OCI-LY1 (cell line): ENCODE data around the gene TUBAL3.

ENCODE experiments used
- H2AFZ ChIP-seq: fragments of 200-600 bp; sonication (generic), shearing (Covaris generic); 2 replicates; pipeline ENCODE4 v1.6.0; 2014; ENCODE audit warnings: antibody characterized with exemption, mild to moderate bottlenecking, low read length
- H3F3A ChIP-seq: fragments of 200-600 bp; sonication (generic), shearing (Covaris generic); 2 replicates; pipeline ENCODE4 v1.6.0; 2014; ENCODE audit warnings: mild to moderate bottlenecking, antibody characterized with exemption, low read length, moderate library complexity; ENCODE audit not compliant: insufficient read depth
- H3K27ac ChIP-seq: fragments of 200-600 bp; sonication (generic); 2 replicates; pipeline ENCODE4 v1.5.1; 2014; ENCODE audit warnings: low read length, mixed run types, mild to moderate bottlenecking, low read depth; ENCODE audit not compliant: poor library complexity, severe bottlenecking
- H3K27me3 ChIP-seq: fragments of 200-600 bp; sonication (generic); 2 replicates; pipeline ENCODE4 v1.6.0; 2014; ENCODE audit warnings: antibody characterized with exemption, mild to moderate bottlenecking, low read length, moderate library complexity; ENCODE audit not compliant: insufficient read depth
- H3K36me3 ChIP-seq: fragments of 200-600 bp; sonication (generic); 2 replicates; pipeline ENCODE4 v1.6.1; 2014; ENCODE audit warnings: mild to moderate bottlenecking, antibody characterized with exemption, low read length, moderate library complexity, mixed read lengths; ENCODE audit not compliant: insufficient read depth
- H3K4me1 ChIP-seq: fragments of 200-600 bp; sonication (generic); 2 replicates; pipeline ENCODE4 v1.5.1; 2014; ENCODE audit warnings: mild to moderate bottlenecking, low read length, moderate library complexity; ENCODE audit not compliant: insufficient read depth, severe bottlenecking
- H3K4me2 ChIP-seq: fragments of 200-600 bp; sonication (generic), shearing (Covaris generic); 2 replicates; pipeline ENCODE4 v1.6.1; 2014; ENCODE audit warnings: low read length
- H3K4me3 ChIP-seq: fragments of 200-600 bp; sonication (generic); 2 replicates; pipeline ENCODE4 v1.5.1; 2014; ENCODE audit warnings: low read length, low read depth, mild to moderate bottlenecking, mixed read lengths; ENCODE audit not compliant: poor library complexity, severe bottlenecking
- H3K79me2 ChIP-seq: fragments of 200-600 bp; shearing (Covaris generic); 2 replicates; pipeline ENCODE4 v1.6.1; 2016; ENCODE audit warnings: mixed run types, low read length, mixed read lengths; ENCODE audit not compliant: insufficient read depth
- H3K9ac ChIP-seq: fragments of 200-600 bp; sonication (generic), shearing (Covaris generic); 2 replicates; pipeline ENCODE4 v1.6.1; 2014; ENCODE audit warnings: mild to moderate bottlenecking, low read length, mixed read lengths
- H3K9me2 ChIP-seq: fragments of 200-600 bp; sonication (generic), shearing (Covaris generic); 2 replicates; pipeline ENCODE4 v1.6.1; 2014; ENCODE audit warnings: low read depth, mild to moderate bottlenecking, low read length, mixed read lengths
- H3K9me3 ChIP-seq: fragments of 200-600 bp; shearing (Covaris generic); 2 replicates; pipeline ENCODE4 v1.6.1; 2014; ENCODE audit warnings: low read length, mixed read lengths
- H4K20me1 ChIP-seq: fragments of 200-600 bp; sonication (generic), shearing (Covaris generic); 2 replicates; pipeline ENCODE4 v1.6.0; 2016; ENCODE audit warnings: mild to moderate bottlenecking, low read length; ENCODE audit not compliant: insufficient read depth
- CTCF ChIP-seq: fragments of 200-600 bp; sonication (generic), shearing (Covaris generic); IDR thresholded peaks from 2 replicates; pipeline ENCODE4 v1.5.1; 2017; ENCODE audit warnings: mild to moderate bottlenecking, antibody characterized with exemption, low read length, moderate library complexity, mixed read lengths
- EZH2 ChIP-seq: fragments of 200-600 bp; sonication (generic), shearing (Covaris generic); IDR thresholded peaks from 2 replicates; pipeline ENCODE4 v1.8.0; 2017; ENCODE audit warnings: borderline replicate concordance, mixed run types, mild to moderate bottlenecking, antibody characterized with exemption, low read length, moderate library complexity, mixed read lengths

Gene TUBAL3

GRCh38 chr10:5393529-5393928, 11.1 kb downstream of the TUBAL3 start:
- H3K27ac ChIP-seq, result no peak overlapping the region
- no peaks in the 10 kb centered on the region for H4K20me1 ChIP-seq
- TF ChIP-seq EZH2 (no peak), CTCF (no peak)
- no peaks in the 10 kb centered on the region for H3K27me3 ChIP-seq
- H3K9ac ChIP-seq, result no peak overlapping the region
- no peak overlapping the region for H3K4me3 ChIP-seq
- no peak overlapping the region for H2AFZ ChIP-seq
- no peaks in the 10 kb centered on the region for H3F3A ChIP-seq
- H3K79me2 ChIP-seq, result no peaks in the 10 kb centered on the region
- peaks cover 10% of the 10 kb centered on the region for H3K9me3 ChIP-seq
- no peak overlapping the region for H3K4me2 ChIP-seq
- no peaks in the 10 kb centered on the region for H3K4me1 ChIP-seq
- no peaks in the 10 kb centered on the region for H3K36me3 ChIP-seq
- no peaks in the 10 kb centered on the region for H3K9me2 ChIP-seq

GRCh38 chr10:5391790-5392189, 12.8 kb downstream of the TUBAL3 start:
- Histone ChIP-seq H3K4me1 (no peaks in the 10 kb centered on the region), H3K4me2 (no peak overlapping the region), H3K27me3 (no peaks in the 10 kb centered on the region), H3K9me2 (no peaks in the 10 kb centered on the region), H4K20me1 (no peaks in the 10 kb centered on the region), H3K4me3 (no peak overlapping the region), H3K79me2 (no peaks in the 10 kb centered on the region), H3K36me3 (no peaks in the 10 kb centered on the region), H3K9ac (no peak overlapping the region), H3K27ac (no peak overlapping the region), H2AFZ (no peak overlapping the region), H3K9me3 (peaks cover 10% of the 10 kb centered on the region), H3F3A (no peaks in the 10 kb centered on the region)
- TF ChIP-seq EZH2 (no peak), CTCF (no peak)

GRCh38 chr10:5390607-5391205, 13.9 kb downstream of the TUBAL3 start:
- TF ChIP-seq EZH2 (no peak), CTCF (no peak)
- Histone ChIP-seq H3K27me3 (no peaks in the 10 kb centered on the region), H3K27ac (no peak overlapping the region), H4K20me1 (no peaks in the 10 kb centered on the region), H3K9me2 (no peaks in the 10 kb centered on the region), H2AFZ (no peak overlapping the region), H3K4me1 (no peaks in the 10 kb centered on the region), H3K9ac (no peak overlapping the region), H3K9me3 (peaks cover 10% of the 10 kb centered on the region), H3F3A (no peaks in the 10 kb centered on the region), H3K36me3 (no peaks in the 10 kb centered on the region), H3K4me2 (no peak overlapping the region), H3K4me3 (no peak overlapping the region), H3K79me2 (no peaks in the 10 kb centered on the region)
